HG02588 (cell line): ENCODE results near the gene TIMP4.

Source experiments
- ATAC-seq: cut with Tn5 transposase; IDR thresholded peaks from one replicate; pipeline ENCODE4 v1.9.1; 2021; ENCODE audit warnings: mild to moderate bottlenecking, moderate library complexity; ENCODE audit not compliant: unreplicated experiment

Gene TIMP4

DNA sequence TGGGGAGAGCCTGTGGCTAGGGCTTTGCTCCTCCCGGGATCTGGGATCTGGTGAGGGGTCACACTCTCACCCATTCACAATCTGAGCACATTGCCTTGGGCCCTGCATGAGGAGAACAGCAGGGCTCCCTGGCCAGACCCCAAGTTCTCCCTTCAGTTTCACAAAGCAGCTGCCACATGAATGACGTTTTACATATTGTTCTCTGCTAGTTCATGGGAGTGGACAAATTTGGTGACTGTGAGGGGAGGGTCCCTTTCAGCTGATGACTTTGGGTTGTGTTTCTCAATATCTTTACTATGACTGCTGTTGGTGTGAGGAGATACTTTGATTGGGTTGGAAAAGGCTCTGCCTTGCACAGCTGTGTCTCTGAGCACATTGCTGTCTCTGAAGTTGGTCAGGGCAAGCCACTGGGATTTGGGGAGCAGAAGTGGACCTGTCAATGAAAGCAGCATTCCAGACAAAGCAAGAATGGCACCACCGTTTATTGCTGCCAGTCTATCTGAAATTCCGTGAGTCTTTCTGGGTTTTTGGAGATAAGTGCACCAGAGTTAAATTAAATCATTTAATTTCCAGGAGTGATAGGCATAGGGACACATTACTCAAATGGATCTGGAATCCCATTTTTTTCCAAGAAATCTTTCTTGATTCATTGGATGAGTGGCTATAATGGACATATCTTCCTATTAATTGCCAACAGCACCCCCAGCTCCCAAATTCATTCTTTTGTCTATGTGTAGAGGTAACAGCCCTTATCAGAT is 10.3 kb downstream of the TIMP4 start:
- no peak for ATAC-seq

DNA sequence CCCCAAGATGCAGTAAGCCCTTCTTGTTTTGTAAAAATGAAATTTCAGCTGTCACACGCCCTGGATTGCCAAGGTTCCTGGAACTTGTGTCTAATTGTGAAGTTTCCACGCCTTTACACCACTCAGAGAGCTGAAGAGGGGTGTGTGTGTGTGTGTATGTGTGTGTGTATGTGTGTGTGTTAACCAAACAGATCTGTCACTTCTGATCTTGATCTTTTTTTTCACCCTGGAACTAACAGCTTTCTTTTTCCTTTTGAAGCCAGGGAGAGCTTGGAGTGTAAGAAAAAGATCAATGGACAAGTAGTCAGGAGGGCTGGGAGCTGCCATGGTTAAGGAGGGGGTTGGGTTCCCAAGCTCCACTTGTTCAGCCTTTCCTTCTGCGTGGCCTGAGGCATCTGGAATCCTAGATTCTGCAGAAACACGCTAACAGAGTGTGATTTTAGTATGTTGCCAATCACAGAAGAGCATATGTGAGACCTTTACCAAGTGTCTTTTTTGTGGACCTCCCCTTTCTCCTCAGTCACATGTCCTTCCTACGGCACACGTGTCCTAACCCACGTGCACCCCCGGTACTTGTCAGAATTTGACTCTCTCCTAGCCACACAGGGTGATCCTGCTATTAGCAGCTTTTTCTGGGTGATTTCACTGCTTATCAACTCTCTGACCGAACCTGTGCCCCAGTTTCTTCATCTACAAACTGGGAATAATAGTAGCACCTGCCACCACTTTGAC is 11.5 kb downstream of the TIMP4 start:
- ATAC-seq, result no peak

- ATAC-seq, result no peak
Measured at GRCh38 chr3:12143949-12144504, 14.7 kb downstream of the TIMP4 start.

DNA sequence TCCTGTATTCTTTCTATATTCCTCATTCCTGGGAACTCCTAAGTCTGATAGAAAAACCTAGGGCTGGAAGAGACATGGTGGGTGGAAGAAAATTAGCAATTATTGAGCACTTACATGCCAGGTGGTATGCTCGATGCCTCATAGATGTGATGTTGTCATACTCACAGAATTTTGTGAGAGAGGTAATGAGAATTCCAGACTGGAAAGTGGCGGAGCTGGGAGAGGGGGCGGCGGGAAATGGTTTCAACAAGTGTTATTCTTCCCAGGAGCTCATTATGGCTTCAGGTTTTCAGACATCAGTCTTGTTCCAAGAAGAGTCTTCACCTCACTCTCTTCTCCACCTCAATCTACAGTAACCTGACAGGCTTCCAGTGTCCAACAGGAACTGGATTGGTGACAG is 16.2 kb downstream of the TIMP4 start:
- ATAC-seq, result no peak

GRCh38 chr3:12141350-12141749 is 17.4 kb downstream of the TIMP4 start:
- ATAC-seq, result no peak

- ATAC-seq, result no peak
Measured at GRCh38 chr3:12139111-12139511, 19.6 kb downstream of the TIMP4 start.

DNA sequence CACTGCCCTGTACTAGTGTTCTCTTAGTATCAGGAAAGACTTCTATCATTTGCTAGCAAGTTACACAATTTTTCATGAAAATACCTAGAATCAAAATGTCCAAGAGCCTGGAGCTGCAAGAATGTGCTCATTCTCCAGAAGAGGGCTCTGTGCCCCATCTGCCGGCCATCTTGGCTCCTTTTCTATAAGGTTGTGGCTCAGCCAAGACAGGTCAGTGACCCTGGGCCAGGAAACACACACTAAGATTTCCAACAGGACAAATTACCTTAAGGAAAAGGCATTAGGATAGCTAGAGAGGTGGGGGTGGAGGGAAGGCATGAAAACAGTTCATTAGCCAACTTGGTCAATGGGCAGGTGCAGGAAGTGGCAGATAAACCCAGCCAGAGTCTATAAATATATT is 20.7 kb downstream of the TIMP4 start:
- ATAC-seq, result no peak

DNA sequence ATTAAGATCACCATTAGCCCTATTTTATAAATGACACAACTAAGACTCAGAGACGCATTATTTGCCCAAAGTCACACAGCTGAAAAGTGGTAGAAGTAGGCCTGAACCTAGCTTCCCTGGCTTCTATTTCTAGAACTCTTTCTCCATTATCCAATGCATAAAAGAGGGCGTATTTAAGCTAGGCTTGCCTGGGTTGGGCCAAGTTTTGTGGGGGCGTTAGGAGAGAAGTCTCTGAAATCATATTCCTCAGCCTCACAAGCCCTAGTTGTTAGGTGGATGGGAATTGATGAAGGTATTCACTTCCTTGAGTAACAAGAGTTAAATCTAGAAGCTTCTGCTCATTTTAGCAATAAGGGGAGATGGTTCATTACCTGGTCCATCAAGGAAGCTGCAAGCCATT is 22.3 kb downstream of the TIMP4 start:
- ATAC-seq, result no peak

GRCh38 chr3:12135029-12135657 is 23.6 kb downstream of the TIMP4 start:
- ATAC-seq, result peak; percentile 76

- ATAC-seq, result no peak
Measured at GRCh38 chr3:12132881-12133280, 25.8 kb downstream of the TIMP4 start.

DNA sequence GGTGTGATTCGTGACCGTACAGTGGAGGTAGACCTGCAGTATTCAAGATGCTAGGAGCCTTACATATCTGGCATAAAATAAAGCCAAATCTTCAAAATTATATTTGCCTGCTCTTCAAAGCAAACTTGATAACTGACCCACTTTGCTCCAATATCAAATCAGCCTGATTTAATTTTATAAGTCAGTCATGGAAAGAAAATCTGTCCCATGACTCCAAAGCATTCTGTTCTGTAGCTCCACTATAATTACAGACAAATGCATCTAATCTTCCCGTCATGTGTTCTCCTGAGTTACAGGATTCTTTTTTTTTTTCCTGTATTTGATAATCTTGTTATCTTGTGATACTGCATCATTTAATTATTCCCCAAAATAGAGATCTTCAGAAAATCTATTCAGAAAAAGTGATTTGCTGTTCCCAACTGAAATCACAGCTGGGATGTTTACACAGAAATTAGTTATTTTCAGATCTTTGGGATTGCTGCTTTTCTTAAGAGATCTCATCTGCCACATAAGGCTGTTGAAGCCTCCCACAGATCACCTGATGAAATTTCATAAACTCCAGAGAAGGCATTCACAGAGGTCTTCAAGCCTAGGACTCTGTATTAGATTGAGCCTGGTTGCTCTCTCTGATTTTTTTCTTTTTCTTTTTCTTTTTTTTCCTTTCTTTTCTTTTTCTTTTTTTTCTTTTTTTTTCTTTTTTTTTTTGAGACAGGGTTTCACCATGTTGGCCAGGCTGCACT is 27.2 kb downstream of the TIMP4 start:
- ATAC-seq, result no peak

- ATAC-seq, result no peak
Measured at GRCh38 chr3:12127391-12127790, 31.3 kb downstream of the TIMP4 start.

DNA sequence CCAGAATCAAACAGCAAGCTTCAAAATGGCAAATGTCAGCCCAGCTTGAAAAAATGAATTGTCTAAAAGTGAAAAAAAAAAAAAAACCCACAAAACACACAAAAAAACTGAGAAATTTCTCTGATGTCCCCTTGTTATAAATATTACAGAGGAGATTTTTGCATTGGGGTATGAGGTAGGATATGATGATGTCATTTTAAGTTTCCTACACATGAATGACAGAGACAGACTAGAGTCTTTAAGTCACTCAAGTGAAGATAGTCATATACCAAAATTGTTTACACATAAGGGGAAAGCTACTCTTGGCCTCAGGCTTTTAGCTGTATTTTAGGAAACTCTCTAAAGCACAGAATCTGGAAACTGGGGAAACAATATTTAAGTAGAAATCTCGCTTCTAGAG is 32.9 kb downstream of the TIMP4 start:
- no peak for ATAC-seq

GRCh38 chr3:12121466-12121865 is 37.2 kb downstream of the TIMP4 start:
- no peak for ATAC-seq

DNA sequence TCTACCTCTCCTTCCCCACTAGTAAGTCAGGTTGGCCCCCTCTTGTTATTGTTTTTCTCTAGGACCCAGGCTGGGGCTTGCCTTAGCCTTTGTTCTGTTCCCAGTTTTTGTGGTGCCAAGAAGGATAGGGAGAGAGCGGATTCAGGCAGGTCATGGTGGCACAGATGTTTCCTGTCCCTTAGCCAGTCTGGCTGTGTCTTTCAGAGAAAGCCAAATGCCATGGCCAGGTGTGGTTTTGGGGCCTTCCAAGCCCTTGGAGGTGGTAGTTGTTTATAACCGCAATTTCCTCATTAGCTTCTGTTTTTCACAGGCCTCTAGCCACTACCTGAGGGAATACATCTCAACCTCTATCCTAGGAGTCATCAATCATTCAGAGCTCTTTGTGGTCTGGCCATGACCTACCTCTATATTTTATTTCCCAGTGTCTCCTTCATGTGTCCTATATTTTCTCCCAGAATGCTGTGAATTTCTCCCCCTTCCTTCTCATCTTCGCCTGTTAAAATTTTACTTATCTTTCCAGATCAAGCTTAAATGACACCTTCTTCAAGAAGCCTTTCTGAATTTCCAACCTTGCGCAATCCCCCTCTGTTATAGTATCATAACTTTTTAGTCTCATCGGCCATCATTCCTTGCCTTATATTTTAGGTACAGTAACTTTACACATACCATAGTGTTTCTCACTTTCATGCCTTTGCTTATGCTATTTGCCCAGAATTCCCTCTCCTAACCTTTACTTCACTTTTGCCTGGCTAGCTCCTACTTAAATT is 38.2 kb downstream of the TIMP4 start:
- ATAC-seq, result no peak

- ATAC-seq, result no peak
Measured at GRCh38 chr3:12117473-12117872, 41.2 kb downstream of the TIMP4 start.

GRCh38 chr3:12116870-12117269 is 41.8 kb downstream of the TIMP4 start:
- no peak for ATAC-seq

DNA sequence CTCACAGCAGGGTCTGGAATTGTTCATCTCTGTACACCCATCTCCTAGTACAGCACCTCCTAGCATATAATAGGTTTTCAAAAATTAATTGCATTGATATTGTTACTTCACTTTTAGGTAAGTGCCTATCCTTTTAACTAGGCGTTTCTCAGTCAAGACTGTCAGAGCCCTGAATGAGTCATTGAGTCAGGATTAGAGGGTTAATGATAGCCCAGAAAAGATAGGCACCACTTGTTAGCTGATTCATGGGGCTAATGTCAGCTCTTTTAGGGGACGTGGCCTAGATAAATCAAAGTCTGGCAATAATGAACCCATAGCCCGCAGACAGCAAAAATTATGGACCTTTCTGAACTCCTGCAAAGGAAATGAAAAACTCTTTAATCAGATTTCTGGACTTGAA is 42.9 kb downstream of the TIMP4 start:
- ATAC-seq, result no peak

DNA sequence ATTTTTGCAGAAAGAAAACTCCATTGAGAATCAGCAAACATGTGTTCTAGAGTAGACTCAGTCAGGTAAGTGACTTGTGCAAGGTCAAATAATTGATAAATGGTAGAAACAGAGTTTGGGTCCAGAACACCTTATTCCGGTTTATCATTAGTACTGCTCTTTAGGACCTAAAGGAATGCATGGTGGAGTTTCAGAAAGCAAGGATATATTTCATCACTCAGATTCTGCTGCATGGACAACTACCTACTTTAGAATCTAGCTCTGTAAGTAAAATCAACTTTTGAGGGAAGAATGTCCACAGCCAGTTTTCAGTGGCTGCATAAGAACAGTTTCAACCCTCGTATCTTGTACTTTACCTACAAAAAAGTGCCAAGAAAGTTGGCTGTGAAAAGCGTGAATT is 43.6 kb downstream of the TIMP4 start:
- ATAC-seq, result no peak

DNA sequence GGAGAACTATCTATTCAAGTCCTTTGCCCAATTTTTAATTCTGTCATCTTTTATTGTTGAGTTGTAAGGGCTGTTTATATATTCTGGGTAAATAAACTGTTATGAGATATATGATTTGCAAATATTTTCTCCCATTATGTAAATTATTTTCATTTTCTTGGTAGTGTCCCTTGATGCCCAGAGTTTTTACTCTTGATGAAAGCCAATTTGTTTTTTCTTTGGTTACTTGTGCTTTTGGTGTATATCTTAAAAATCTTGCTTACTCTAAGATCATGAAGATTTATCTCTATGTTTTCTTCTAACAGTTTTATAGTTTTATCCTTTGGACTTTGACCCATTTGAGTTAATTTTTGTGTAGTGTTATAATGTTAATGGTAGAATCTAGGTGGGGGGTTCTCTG is 44.5 kb downstream of the TIMP4 start:
- ATAC-seq, result no peak
